HCT116 (cell line): Measurements from ENCODE around the gene TYMP. TPM values are rescaled to one million over a fixed set of nuclear protein-coding genes. Genes with fewer than 3 reads are reported as not detected.

Source experiments
- ATAC-seq: fragments of 200-7000 bp; cut with Tn5 transposase; 2 replicates; pipeline ENCODE4 v1.9.1; 2020; ENCODE audit warnings: mild to moderate bottlenecking, moderate library complexity
- BruUV-seq: library from RNA; stranded (reverse); fragments of 400-500 nt; replicated peaks from 2 replicates; lab custom pipeline; 2021; lab: Mats Ljungman, UMichigan
- CTCF ChIA-PET: fragments of 300-600 bp; sonication (Branson Sonifier 250); formaldehyde crosslinking; loops from one replicate; lab custom pipeline; 2021; ENCODE audit warnings: antibody characterized with exemption; lab: Charles Lee
- POLR2A ChIA-PET: fragments of 300-600, 350-600 bp; sonication (Branson Sonifier 250); formaldehyde crosslinking; loops from one replicate; lab custom pipeline; 2021; ENCODE audit warnings: antibody characterized with exemption; lab: Charles Lee
- RAD21 ChIA-PET, 2 experiments: fragments of 300-600 bp; sonication (Branson Sonifier 250); formaldehyde crosslinking; loops; one replicate each; lab custom pipeline; 2023; ENCODE audit warnings: low total read pairs in 2 of 2; ENCODE audit not compliant: uncharacterized antibody in 2 of 2, unreplicated experiment in 2 of 2, low non-redundant PET in 1 of 2; lab: Charles Lee
- DNase-seq: peaks from one replicate; pipeline ENCODE4 v3.0.0-alpha.2; 2010; ENCODE audit warnings: low read depth, low spot score
- H2AFZ ChIP-seq: fragments of 200-600 bp; shearing (Covaris generic), sonication (generic); 2 replicates; pipeline ENCODE4 v1.6.1; 2017; ENCODE audit warnings: low read depth, mixed run types, mixed read lengths, antibody characterized with exemption, low read length; ENCODE audit not compliant: poor library complexity, severe bottlenecking
- H3K27ac ChIP-seq: 2 replicates; pipeline ENCODE4 v1.5.1; 2012; ENCODE audit warnings: low read depth, low read length
- H3K27me3 ChIP-seq: fragments of 200-600 bp; sonication (generic); 2 replicates; pipeline ENCODE4 v1.6.1; 2016; ENCODE audit warnings: mixed run types, low read length, mixed read lengths; ENCODE audit not compliant: insufficient read depth
- H3K36me3 ChIP-seq, 2 experiments: fragments of 200-500 bp in 1 of 2; fragments of 200-600 bp in 1 of 2; sonication (Bioruptor generic) in 1 of 2; sonication (generic) in 1 of 2; 2 replicates each; pipeline versions ENCODE4 v1.5.1 to v1.6.1; 2014 to 2016; ENCODE audit warnings: low read length in 2 of 2, inconsistent platforms in 1 of 2, mixed read lengths in 1 of 2, mixed run types in 1 of 2; ENCODE audit not compliant: insufficient read depth in 2 of 2, control insufficient read depth in 1 of 2
- H3K4me1 ChIP-seq, 2 experiments: fragments of 200-600 bp in 1 of 2; sonication (generic) in 1 of 2; 2 replicates each; pipeline versions ENCODE4 v1.5.1 to v1.6.1; 2012 to 2017; ENCODE audit warnings: low read length in 2 of 2, inconsistent platforms in 1 of 2, mild to moderate bottlenecking in 1 of 2, mixed read lengths in 1 of 2, mixed run types in 1 of 2, moderate library complexity in 1 of 2; ENCODE audit not compliant: insufficient read depth in 2 of 2, control insufficient read depth in 1 of 2
- H3K4me2 ChIP-seq: fragments of 200-600 bp; sonication (generic); 2 replicates; pipeline ENCODE4 v1.6.1; 2017; ENCODE audit warnings: mixed run types, low read length, mixed read lengths
- H3K4me3 ChIP-seq, 2 experiments: fragments of 200-600 bp in 1 of 2; sonication (generic) in 1 of 2; replicated peaks in 1 of 2; 2 replicates each; pipeline ENCODE4 v1.5.1; 2011 to 2016; ENCODE audit warnings: low read length in 2 of 2, control low read depth in 1 of 2, low read depth in 1 of 2, mild to moderate bottlenecking in 1 of 2, mixed read lengths in 1 of 2, mixed run types in 1 of 2
- H3K79me2 ChIP-seq: fragments of 200-600 bp; sonication (generic); 2 replicates; pipeline ENCODE4 v1.6.1; 2017; ENCODE audit warnings: mild to moderate bottlenecking, mixed run types, low read length, moderate library complexity, mixed read lengths; ENCODE audit not compliant: insufficient read depth
- H3K9ac ChIP-seq: fragments of 200-600 bp; sonication (generic); 2 replicates; pipeline ENCODE4 v1.6.1; 2016; ENCODE audit warnings: low read length, mixed read lengths
- H3K9me2 ChIP-seq: fragments of 200-600 bp; sonication (generic), shearing (Covaris generic); 2 replicates; pipeline ENCODE4 v1.6.1; 2017; ENCODE audit warnings: mixed run types, mild to moderate bottlenecking, moderate library complexity; ENCODE audit not compliant: insufficient read depth
- H3K9me3 ChIP-seq, 2 experiments: fragments of 200-500 bp in 1 of 2; fragments of 200-600 bp in 1 of 2; sonication (Bioruptor generic) in 1 of 2; sonication (generic) in 1 of 2; 2 replicates each; pipeline ENCODE4 v1.6.1; 2014 to 2017; ENCODE audit warnings: low read length in 2 of 2, mixed read lengths in 2 of 2, inconsistent platforms in 1 of 2, low read depth in 1 of 2, mild to moderate bottlenecking in 1 of 2, mixed run types in 1 of 2, moderate library complexity in 1 of 2; ENCODE audit not compliant: control insufficient read depth in 1 of 2, insufficient read depth in 1 of 2
- H4K20me1 ChIP-seq: fragments of 200-600 bp; sonication (generic), shearing (Covaris generic); 2 replicates; pipeline ENCODE4 v1.6.1; 2017; ENCODE audit warnings: mixed run types, mild to moderate bottlenecking, moderate library complexity; ENCODE audit not compliant: insufficient read depth
- CBX3 ChIP-seq: IDR thresholded peaks from 2 replicates; pipeline ENCODE4 v1.6.1; 2012; ENCODE audit warnings: low read depth
- CEBPB ChIP-seq: IDR thresholded peaks from 2 replicates; pipeline ENCODE4 v1.6.1; 2012; ENCODE audit warnings: low read depth
- CTCF ChIP-seq, 3 experiments: fragments of 200-600 bp in 1 of 3; sonication (generic) in 1 of 3; IDR thresholded peaks in 2 of 3; conservative IDR thresholded peaks in 1 of 3; 2 replicates each; pipeline ENCODE4 v1.5.1; 2012 to 2017; ENCODE audit warnings: low read depth in 2 of 3, low read length in 2 of 3, antibody characterized with exemption in 1 of 3, borderline replicate concordance in 1 of 3, control low read depth in 1 of 3, mild to moderate bottlenecking in 1 of 3, mixed read lengths in 1 of 3, mixed run types in 1 of 3, moderate library complexity in 1 of 3; ENCODE audit not compliant: insufficient read depth in 1 of 3
- EZH2 ChIP-seq: fragments of 200-600 bp; sonication (generic); IDR thresholded peaks from 2 replicates; pipeline ENCODE4 v1.6.1; 2017; ENCODE audit warnings: antibody characterized with exemption, mixed run types
- EZH2phosphoT487 ChIP-seq: fragments of 200-600 bp; IDR thresholded peaks from 2 replicates; pipeline ENCODE4 v1.6.1; 2018; ENCODE audit warnings: antibody characterized with exemption, borderline replicate concordance
- JUND ChIP-seq: IDR thresholded peaks from 2 replicates; pipeline ENCODE4 v1.6.1; 2012
- POLR2A ChIP-seq: IDR thresholded peaks from 2 replicates; pipeline ENCODE4 v1.7.0; 2011; ENCODE audit warnings: borderline replicate concordance; ENCODE audit not compliant: insufficient read depth, insufficient read length; ENCODE audit errors: extremely low read depth
- SRF ChIP-seq: IDR thresholded peaks from 2 replicates; pipeline ENCODE4 v1.6.1; 2012; ENCODE audit warnings: low read depth
- ZBTB33 ChIP-seq: IDR thresholded peaks from 2 replicates; pipeline ENCODE4 v1.6.1; 2011; ENCODE audit warnings: mild to moderate bottlenecking, low read length, moderate library complexity; ENCODE audit not compliant: insufficient replicate concordance; ENCODE audit errors: extremely low read depth
- intact Hi-C: fragments of 100-400 bp; cut with micrococcal nuclease; formaldehyde crosslinking; loops from 2 replicates; pipeline ENCODE4 v1.10.0; 2022
- total RNA-seq: library from RNA; stranded (reverse); gene quantifications from one replicate; pipeline ENCODE4 v1.2.1, GENCODE V29; 2021; ENCODE audit not compliant: unreplicated experiment

The TYMP gene
- total RNA-seq, 1 experiment from 2014 or later, result 43.2 TPM

- no peak for TF ChIP-seq CTCF (IDR thresholded peaks at IDR 0.05 in 2 of 3, conservative IDR thresholded peaks at IDR 0.05 in 1 of 3; ENCODE audit: borderline replicate concordance in 1 of 3, insufficient read depth in 1 of 3, low read depth in 2 of 3, low read length in 2 of 3)
- TF ChIP-seq POLR2A, result no peak
- no peak for TF ChIP-seq ZBTB33
- TF ChIP-seq JUND, result no peak
- no peak for TF ChIP-seq SRF
- no peak for TF ChIP-seq EZH2
- TF ChIP-seq, all 23 proteins: peak for 0
Observed at GRCh38 chr22:50548040-50548920, 18.5 kb upstream of the TYMP start (continued).

GRCh38 chr22:50547263-50547985, 17.6 kb upstream of the TYMP start:
- intact Hi-C loops, result no loop called here
- no peak overlapping the region for H3K9ac ChIP-seq
- H4K20me1 ChIP-seq, result no peaks in the 10 kb centered on the region
- H3K9me2 ChIP-seq, result no peaks in the 10 kb centered on the region
- ChIA-PET POLR2A (no interaction called here), RAD21 (no interaction called here)
- H2AFZ ChIP-seq, result no peak overlapping the region
- H3K36me3 ChIP-seq, result no peaks in the 10 kb centered on the region
- no peaks in the 10 kb centered on the region for H3K27me3 ChIP-seq
- no peaks in the 10 kb centered on the region for H3K9me3 ChIP-seq
- no peak overlapping the region for H3K4me3 ChIP-seq
- H3K4me1 ChIP-seq, result peaks cover 10 to 18% of the 10 kb centered on the region in 2 experiments; a peak in 3 of 4 replicates
- H3K27ac ChIP-seq, result no peak overlapping the region
- no TSS peak for BruUV-seq
- H3K79me2 ChIP-seq, result no peaks in the 10 kb centered on the region
- no peak overlapping the region for H3K4me2 ChIP-seq
- TF ChIP-seq CEBPB (no peak), EZH2phosphoT487 (no peak), CBX3 (no peak)
- TF ChIP-seq, all 23 proteins: peak for 0
- CTCF ChIA-PET, result interaction anchor here (0.7 to 1.6 kb wide), 2 partner anchors 15 to 22 kb away, joined by 3 to 5 read pairs; partner anchors contain the start of genes SCO2 and SYCE3
- no peak for ATAC-seq
- no peak for DNase-seq
